GM12875 (cell line): ENCODE measurements around the gene NLGN3.

Experiments
- H3K4me3 ChIP-seq: one replicate; pipeline ENCODE4 v1.5.1; 2011; ENCODE audit warnings: low read depth, low read length, control low read depth
- TF ChIP-seq, protein P1 (sequence below): IDR thresholded peaks from 2 replicates; pipeline ENCODE4 v1.5.1; 2011; ENCODE audit warnings: low read depth, mild to moderate bottlenecking, control low read depth, inconsistent platforms, low read length, moderate library complexity, borderline replicate concordance; ENCODE audit not compliant: insufficient read depth

The NLGN3 gene

DNA sequence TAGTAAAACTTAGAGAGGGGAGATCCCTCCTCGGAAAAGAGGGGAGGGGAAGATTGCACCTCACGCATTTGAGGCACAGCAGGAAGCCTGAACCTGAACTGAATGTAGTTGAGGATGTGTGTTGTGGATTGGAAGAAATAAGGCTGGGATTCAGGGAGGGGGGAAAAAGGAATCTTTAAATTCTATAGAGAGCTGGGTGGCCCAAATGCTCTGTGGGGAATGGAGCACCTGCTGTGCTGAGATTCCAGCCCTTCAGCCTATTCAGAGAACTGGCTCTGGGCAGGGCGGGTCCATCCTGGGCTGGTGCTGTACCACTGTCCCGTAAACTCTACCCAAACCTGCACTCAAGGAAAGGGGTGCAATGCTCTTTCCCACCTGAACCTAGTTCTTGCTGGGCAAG lies 44.9 kb upstream of the NLGN3 start:
- no peak overlapping the region for H3K4me3 ChIP-seq
- TF ChIP-seq, protein P1, sequence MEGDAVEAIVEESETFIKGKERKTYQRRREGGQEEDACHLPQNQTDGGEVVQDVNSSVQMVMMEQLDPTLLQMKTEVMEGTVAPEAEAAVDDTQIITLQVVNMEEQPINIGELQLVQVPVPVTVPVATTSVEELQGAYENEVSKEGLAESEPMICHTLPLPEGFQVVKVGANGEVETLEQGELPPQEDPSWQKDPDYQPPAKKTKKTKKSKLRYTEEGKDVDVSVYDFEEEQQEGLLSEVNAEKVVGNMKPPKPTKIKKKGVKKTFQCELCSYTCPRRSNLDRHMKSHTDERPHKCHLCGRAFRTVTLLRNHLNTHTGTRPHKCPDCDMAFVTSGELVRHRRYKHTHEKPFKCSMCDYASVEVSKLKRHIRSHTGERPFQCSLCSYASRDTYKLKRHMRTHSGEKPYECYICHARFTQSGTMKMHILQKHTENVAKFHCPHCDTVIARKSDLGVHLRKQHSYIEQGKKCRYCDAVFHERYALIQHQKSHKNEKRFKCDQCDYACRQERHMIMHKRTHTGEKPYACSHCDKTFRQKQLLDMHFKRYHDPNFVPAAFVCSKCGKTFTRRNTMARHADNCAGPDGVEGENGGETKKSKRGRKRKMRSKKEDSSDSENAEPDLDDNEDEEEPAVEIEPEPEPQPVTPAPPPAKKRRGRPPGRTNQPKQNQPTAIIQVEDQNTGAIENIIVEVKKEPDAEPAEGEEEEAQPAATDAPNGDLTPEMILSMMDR, result no peak

DNA sequence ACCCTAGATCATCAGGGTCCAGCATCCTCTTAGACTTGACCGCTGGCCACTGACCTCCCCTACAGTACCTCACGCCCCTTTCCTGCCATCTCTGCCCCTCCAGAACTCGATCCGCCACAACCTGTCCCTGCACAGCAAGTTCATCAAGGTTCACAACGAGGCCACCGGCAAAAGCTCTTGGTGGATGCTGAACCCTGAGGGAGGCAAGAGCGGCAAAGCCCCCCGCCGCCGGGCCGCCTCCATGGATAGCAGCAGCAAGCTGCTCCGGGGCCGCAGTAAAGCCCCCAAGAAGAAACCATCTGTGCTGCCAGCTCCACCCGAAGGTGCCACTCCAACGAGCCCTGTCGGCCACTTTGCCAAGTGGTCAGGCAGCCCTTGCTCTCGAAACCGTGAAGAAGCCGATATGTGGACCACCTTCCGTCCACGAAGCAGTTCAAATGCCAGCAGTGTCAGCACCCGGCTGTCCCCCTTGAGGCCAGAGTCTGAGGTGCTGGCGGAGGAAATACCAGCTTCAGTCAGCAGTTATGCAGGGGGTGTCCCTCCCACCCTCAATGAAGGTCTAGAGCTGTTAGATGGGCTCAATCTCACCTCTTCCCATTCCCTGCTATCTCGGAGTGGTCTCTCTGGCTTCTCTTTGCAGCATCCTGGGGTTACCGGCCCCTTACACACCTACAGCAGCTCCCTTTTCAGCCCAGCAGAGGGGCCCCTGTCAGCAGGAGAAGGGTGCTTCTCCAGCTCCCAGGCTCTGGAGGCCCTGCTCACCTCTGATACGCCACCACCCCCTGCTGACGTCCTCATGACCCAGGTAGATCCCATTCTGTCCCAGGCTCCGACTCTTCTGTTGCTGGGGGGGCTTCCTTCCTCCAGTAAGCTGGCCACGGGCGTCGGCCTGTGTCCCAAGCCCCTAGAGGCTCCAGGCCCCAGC lies 43.8 kb upstream of the NLGN3 start:
- TF ChIP-seq, protein P1, result no peak
- no peak overlapping the region for H3K4me3 ChIP-seq

DNA sequence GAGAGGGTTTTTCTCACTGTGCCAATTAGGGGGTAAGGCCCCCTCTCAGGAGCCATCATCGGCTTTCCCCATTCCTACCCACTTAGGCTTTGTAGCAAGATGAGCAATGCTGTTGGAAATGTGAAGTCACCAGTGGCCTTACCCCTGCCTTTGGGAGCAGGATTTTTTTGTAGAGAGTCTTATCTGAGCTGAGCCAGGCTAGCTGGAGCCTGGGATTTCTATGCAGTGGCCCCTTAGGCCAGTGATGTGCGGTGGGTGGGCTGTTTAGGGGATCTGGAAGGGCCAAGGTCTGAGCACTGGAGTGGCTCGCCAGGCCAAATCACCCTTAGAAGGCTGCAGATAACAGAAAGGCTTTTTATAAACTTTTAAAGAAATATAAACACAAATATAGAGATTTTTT lies 42.3 kb upstream of the NLGN3 start:
- H3K4me3 ChIP-seq, result no peak overlapping the region
- TF ChIP-seq, protein P1, result no peak

DNA sequence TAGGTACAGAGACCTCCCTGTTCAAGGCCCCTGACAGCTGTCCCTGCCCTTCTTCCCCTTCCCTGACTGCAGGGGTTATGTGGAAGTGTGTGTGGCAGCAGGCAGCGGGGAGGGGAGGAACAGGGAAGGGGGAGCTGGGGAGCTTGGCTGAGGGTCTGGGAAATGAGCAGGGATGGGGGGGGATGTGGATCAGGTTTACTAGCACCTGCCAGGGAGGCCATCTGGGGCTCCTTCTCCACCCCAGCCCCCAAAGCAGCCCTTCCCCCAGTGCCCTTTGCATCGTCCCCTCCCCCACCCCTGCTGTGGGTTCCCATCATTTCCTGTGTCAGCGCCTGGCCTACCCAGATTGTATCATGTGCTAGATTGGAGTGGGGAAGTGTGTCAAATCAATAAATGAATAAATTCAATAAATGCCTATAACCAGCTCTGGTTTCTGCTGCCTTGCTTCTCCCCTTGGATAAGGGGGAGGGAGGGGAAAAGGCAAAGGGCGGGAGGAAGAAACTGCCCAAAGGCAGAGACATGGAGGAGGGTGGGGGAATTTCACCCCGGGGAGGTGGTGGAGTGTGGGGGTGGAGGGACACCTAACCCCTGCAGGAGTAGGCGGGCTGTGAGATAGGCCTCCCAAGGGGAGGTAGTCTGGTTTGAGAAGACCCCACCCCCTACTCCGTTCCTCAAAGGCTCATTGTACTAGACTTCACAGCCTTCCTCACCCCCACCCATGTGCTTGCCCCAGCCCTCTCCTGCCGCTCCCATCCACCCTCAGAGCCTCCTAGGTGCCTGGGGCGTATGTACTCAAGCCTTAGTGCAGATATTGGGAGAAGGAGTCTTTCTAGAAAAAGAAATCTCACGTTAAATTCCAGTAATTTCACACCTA lies 41.3 kb upstream of the NLGN3 start:
- H3K4me3 ChIP-seq, result no peak overlapping the region
- TF ChIP-seq, protein P1, result no peak

DNA sequence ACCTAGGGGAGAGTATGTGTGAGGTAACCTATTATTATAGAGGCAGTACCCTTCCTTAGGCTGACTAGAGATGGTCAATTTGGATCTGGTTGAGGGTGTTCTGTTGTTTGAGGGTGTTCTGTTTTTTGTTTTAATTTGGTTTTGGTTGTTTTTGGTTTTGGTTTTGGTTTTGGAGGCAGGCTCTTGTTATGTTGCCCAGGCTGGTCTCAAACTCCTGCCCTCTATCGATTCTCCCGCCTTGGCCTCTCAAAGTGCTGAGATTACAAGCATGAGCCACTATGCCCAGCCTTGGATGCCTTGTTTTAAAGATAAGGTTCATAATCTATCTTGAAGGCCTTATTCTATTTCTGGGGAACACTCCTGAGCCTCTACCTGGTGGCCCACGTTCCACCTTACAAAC lies 39.0 kb upstream of the NLGN3 start:
- TF ChIP-seq, protein P1, result no peak
- no peak overlapping the region for H3K4me3 ChIP-seq

DNA sequence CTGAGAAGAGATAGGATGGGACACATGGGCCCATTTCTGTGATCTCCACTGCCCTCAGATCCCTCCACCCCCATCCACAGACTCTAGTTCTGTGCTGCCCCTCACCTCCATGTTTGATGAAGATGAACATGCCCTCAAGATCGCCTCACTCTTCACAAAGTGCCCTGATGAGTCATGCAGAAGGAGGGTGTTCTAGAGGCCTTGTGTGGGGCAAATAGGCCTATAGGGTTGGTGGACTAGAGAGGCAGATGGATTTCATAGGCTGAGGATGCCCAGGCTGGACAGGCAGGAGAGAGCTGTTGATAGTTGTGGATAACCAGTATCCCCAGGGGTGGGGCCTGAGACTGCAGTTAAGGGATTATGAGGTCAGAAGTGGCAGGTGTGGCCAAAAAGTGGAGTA lies 38.2 kb upstream of the NLGN3 start, which contains the start of gene CXorf65:
Gene CXorf65, minus strand, starts transcription at position 314 of the 400 bp plus-strand sequence. Its CDS starts 184 bp downstream, at position 130.
- TF ChIP-seq, protein P1, result no peak
- no peak within 1 kb of the TSS for H3K4me3 ChIP-seq
